Neural cell (in vitro differentiated cells): ENCODE data around the gene DTYMK.

Experiments used
- CTCF ChIP-seq: fragments of 450-650 bp; IDR thresholded peaks from 2 replicates; pipeline ENCODE4 v1.5.1; 2014; ENCODE audit warnings: antibody characterized with exemption, mild to moderate bottlenecking, moderate library complexity; ENCODE audit not compliant: poor library complexity, severe bottlenecking
- EP300 ChIP-seq: fragments of 450-650 bp; conservative IDR thresholded peaks from 2 replicates; pipeline ENCODE4 v1.6.1; 2014; ENCODE audit warnings: antibody characterized with exemption, mild to moderate bottlenecking, moderate library complexity; ENCODE audit not compliant: poor library complexity, severe bottlenecking
- MXI1 ChIP-seq: fragments of 450-650 bp; conservative IDR thresholded peaks from 2 replicates; pipeline ENCODE4 v1.6.1; 2014; ENCODE audit warnings: antibody characterized with exemption, mild to moderate bottlenecking; ENCODE audit not compliant: poor library complexity, severe bottlenecking
- POLR2AphosphoS5 ChIP-seq: IDR thresholded peaks from 2 replicates; pipeline ENCODE4 v1.6.1; 2012
- RAD21 ChIP-seq: fragments of 450-650 bp; conservative IDR thresholded peaks from 2 replicates; pipeline ENCODE4 v1.6.1; 2014; ENCODE audit warnings: antibody characterized with exemption, mild to moderate bottlenecking, moderate library complexity
- SMC3 ChIP-seq: fragments of 450-650 bp; conservative IDR thresholded peaks from 2 replicates; pipeline ENCODE4 v1.6.1; 2014; ENCODE audit warnings: antibody characterized with exemption, mild to moderate bottlenecking, moderate library complexity; ENCODE audit not compliant: poor library complexity
- TAF1 ChIP-seq: IDR thresholded peaks from 2 replicates; pipeline ENCODE4 v1.6.1; 2012; ENCODE audit warnings: low read depth

DNA sequence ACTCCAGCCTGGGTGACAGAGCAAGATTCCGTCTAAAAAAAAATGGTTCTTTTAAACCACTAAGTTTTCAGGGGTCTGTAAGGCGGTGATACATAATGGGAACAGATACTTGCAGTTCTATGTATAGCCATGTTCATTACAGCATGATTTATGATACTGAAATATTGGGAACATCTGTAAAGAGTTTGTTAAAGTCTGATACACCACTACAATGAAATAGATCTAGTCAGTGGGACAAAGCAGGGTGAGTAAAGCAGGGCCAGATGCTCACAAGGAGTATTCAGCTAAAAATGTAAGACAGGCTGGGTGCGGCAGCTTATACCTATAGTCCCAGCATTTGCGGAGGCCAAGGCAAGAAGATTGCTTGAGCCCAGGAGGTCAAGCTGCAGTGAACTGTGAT is 9.0 kb upstream of the DTYMK start:
- no peak for TF ChIP-seq POLR2AphosphoS5
- no peak for TF ChIP-seq MXI1
- no peak for TF ChIP-seq EP300
- no peak for TF ChIP-seq CTCF
- no peak for TF ChIP-seq SMC3
- no peak for TF ChIP-seq TAF1
- no peak for TF ChIP-seq RAD21
